Coronary artery (tissue), 2 donors: Measurements from ENCODE around the gene SULT1E1.

Experiments
- DNase-seq: peaks from one replicate; pipeline ENCODE4 v3.0.0-alpha.2; 2017; ENCODE audit warnings: low spot score
- H3K27ac ChIP-seq, 2 donors: fragments of 200-600 bp; sonication (generic); one replicate each; pipeline ENCODE4 v1.5.1; 2016 to 2019
- H3K4me3 ChIP-seq: fragments of 200-600 bp; sonication (generic); 2 replicates; pipeline ENCODE4 v1.5.1; 2016; ENCODE audit warnings: mild to moderate bottlenecking, moderate library complexity
- CTCF ChIP-seq: fragments of 200-600 bp; sonication (generic); IDR thresholded peaks from one replicate; pipeline ENCODE4 v1.5.1; 2019; ENCODE audit warnings: antibody characterized with exemption

The SULT1E1 gene

GRCh38 chr4:69882150-69882549, 22.2 kb upstream of the SULT1E1 start:
- no peak for DNase-seq
- TF ChIP-seq CTCF: no peak
- H3K4me3 ChIP-seq: no peak overlapping the region
- no peak overlapping the region for H3K27ac ChIP-seq

DNA sequence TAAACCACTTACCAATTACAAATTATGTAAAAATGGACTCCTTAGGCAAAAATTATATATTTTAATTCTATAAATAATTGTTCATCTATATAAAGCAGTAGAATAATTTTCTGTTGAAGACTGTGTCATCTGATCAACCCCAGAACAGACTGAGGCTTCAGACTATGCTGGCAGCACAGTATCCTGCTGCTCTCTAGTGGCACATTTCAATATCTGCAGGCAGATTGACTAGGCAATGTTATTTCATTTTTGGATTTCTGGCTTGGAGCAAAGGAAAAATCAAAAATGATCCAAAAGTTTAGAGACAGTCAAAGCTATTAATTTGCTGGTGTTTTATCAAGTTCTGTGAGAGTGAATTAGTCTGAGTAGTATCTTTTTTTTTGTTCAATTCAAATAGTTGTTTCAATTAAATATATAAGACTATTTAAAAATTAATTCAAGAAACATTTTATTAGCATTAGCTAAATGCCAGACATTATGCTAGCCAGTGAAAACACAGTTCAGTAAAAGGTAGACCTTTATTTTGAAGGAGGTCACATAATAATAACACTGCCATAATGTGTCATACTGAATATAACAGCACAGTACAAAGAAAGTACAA, 21.3 kb upstream of the SULT1E1 start:
- DNase-seq: no peak
- peak; percentile 64 for TF ChIP-seq CTCF
- no peak overlapping the region for H3K4me3 ChIP-seq
- H3K27ac ChIP-seq: no peak overlapping the region

DNA sequence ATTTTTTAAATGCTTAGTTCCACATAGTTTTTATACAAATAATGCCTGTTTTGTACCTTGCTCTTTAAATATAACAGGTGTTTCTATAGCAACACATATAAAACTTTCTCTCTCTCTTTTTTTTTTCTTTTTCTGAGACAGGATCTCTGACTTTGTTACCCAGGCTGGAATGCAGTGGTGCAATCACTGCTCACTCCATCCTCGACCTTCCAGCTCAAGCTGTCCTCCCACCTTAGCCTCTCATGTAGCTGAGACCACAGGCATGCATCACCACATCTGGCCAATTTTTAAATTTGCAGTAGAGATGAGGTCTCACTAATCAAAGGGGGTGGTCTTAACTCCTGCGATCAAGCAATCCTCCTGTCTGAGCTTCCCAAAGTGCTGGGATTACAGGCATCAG, 18.3 kb upstream of the SULT1E1 start:
- H3K27ac ChIP-seq: no peak overlapping the region
- DNase-seq: no peak
- no peak overlapping the region for H3K4me3 ChIP-seq
- TF ChIP-seq CTCF: no peak

GRCh38 chr4:69877453-69877852, 17.5 kb upstream of the SULT1E1 start:
- H3K4me3 ChIP-seq: no peak overlapping the region
- TF ChIP-seq CTCF: no peak
- no peak for DNase-seq
- H3K27ac ChIP-seq: no peak overlapping the region

DNA sequence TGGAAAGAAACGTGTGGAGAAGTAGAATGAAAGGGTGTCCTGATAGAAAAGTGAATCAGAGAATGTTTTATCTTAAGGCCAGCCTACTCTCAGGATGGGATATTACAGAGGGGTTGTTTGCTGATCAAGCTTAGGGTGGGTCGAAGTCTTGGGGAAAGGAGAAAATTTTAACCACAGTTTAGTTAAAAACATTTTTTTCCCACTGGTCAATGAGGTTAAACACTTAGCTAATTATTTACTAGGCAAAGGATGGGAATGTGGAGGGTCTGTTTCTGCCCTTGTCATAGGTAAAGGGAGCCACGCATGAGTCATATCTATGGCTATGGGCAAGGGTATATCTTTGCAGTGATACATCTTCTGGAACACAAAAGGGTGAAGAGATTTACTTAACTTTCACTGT, 16.1 kb upstream of the SULT1E1 start:
- no peak overlapping the region for H3K27ac ChIP-seq
- DNase-seq: no peak
- no peak for TF ChIP-seq CTCF
- H3K4me3 ChIP-seq: no peak overlapping the region

- no peak for TF ChIP-seq CTCF
- Histone ChIP-seq H3K27ac (no peak overlapping the region), H3K4me3 (no peak overlapping the region)
- DNase-seq: no peak
Measured at GRCh38 chr4:69875576-69875975, 15.6 kb upstream of the SULT1E1 start.

DNA sequence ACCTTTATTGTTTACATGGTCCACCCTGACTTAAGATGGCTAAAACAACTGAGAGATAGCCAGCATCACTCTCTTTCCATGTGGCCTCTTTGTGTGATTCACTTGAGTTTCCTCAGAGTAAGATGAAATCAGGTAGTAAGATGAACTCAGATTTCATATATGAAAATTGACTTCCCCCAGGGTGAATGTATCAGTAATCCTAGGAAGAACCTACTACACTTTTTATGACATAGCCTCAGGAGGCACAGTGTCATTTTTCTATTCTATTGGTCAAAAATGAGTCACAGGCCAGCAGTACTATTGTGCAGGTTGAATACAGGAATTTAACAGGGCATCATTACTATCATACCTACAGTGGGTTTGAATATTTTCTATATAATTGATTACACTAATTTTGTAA, 14.6 kb upstream of the SULT1E1 start:
- DNase-seq: no peak
- no peak overlapping the region for H3K4me3 ChIP-seq
- no peak overlapping the region for H3K27ac ChIP-seq
- no peak for TF ChIP-seq CTCF
